LNCAP (cell line): ENCODE results near the gene ZNF580.

Experiments used
- CTCF ChIP-seq: fragments of 450-650 bp; IDR thresholded peaks from 2 replicates; pipeline ENCODE4 v1.5.1; 2017; ENCODE audit warnings: mild to moderate bottlenecking

Gene ZNF580

GRCh38 chr19:55633861-55634260 lies 6.9 kb upstream of the ZNF580 start:
- no peak for TF ChIP-seq CTCF

GRCh38 chr19:55635334-55635717 lies 5.5 kb upstream of the ZNF580 start:
- no peak for TF ChIP-seq CTCF

GRCh38 chr19:55635856-55636440 lies 4.9 kb upstream of the ZNF580 start:
- TF ChIP-seq CTCF: no peak

GRCh38 chr19:55636723-55637122 lies 4.1 kb upstream of the ZNF580 start:
- TF ChIP-seq CTCF: no peak

- no peak for TF ChIP-seq CTCF
These were observed 3.3 kb upstream of the ZNF580 start for GRCh38 chr19:55637534-55637933.

GRCh38 chr19:55638864-55639359 lies 1.9 kb upstream of the ZNF580 start:
- TF ChIP-seq CTCF: peak; percentile 36; the same call in 1 of the 2 replicates

- no peak for TF ChIP-seq CTCF
These were observed 692 bp upstream of the ZNF580 start for GRCh38 chr19:55640043-55640576.
